ENCODE results near the gene FAH. TPM values are rescaled to one million over a fixed set of nuclear protein-coding genes. Genes with fewer than 3 reads are reported as not detected.

The FAH gene
- total RNA-seq, 1 donor from 2014 or later: 81.4 TPM

GRCh38 chr15:80194914-80195313 is 42.1 kb downstream of the FAH start:
- intact Hi-C loops (cut with micrococcal nuclease): no loop called here
- H3K4me3 Mint-ChIP-seq: no peak overlapping the region
- no peaks in the 10 kb centered on the region for H3K4me1 Mint-ChIP-seq (ENCODE audit: low read depth)
- no peak overlapping the region for H3K27ac Mint-ChIP-seq
- no peak for DNase-seq (ENCODE audit: low spot score)
- H3K27me3 Mint-ChIP-seq (ENCODE audit: insufficient read depth): peaks cover 3% of the 10 kb centered on the region
- no peaks in the 10 kb centered on the region for H3K9me3 Mint-ChIP-seq
- H3K36me3 Mint-ChIP-seq (ENCODE audit: low read depth): no peaks in the 10 kb centered on the region

- Mint-ChIP-seq H3K27ac (no peak overlapping the region), H3K4me3 (no peak overlapping the region), H3K9me3 (no peaks in the 10 kb centered on the region), H3K36me3 (ENCODE audit: low read depth) (no peaks in the 10 kb centered on the region), H3K27me3 (ENCODE audit: insufficient read depth) (peaks cover 5% of the 10 kb centered on the region), H3K4me1 (ENCODE audit: low read depth) (no peaks in the 10 kb centered on the region)
- intact Hi-C loops (cut with micrococcal nuclease): no loop called here
- DNase-seq (ENCODE audit: low spot score): no peak
These were observed 46.6 kb downstream of the FAH start for GRCh38 chr15:80199366-80199765.

GRCh38 chr15:80199869-80200268 is 47.1 kb downstream of the FAH start:
- no peak overlapping the region for H3K4me3 Mint-ChIP-seq
- intact Hi-C loops (cut with micrococcal nuclease): no loop called here
- H3K27ac Mint-ChIP-seq: no peak overlapping the region
- no peaks in the 10 kb centered on the region for H3K4me1 Mint-ChIP-seq (ENCODE audit: low read depth)
- no peaks in the 10 kb centered on the region for H3K9me3 Mint-ChIP-seq
- no peaks in the 10 kb centered on the region for H3K36me3 Mint-ChIP-seq (ENCODE audit: low read depth)
- peaks cover 5% of the 10 kb centered on the region for H3K27me3 Mint-ChIP-seq (ENCODE audit: insufficient read depth)
- DNase-seq (ENCODE audit: low spot score): no peak

- Mint-ChIP-seq H3K36me3 (ENCODE audit: low read depth) (no peaks in the 10 kb centered on the region), H3K4me3 (no peak overlapping the region), H3K4me1 (ENCODE audit: low read depth) (no peaks in the 10 kb centered on the region), H3K9me3 (no peaks in the 10 kb centered on the region), H3K27me3 (ENCODE audit: insufficient read depth) (peaks cover 10% of the 10 kb centered on the region), H3K27ac (no peak overlapping the region)
- DNase-seq (ENCODE audit: low spot score): no peak
- intact Hi-C loops (cut with micrococcal nuclease): no loop called here
These were observed 48.6 kb downstream of the FAH start for GRCh38 chr15:80201256-80202015.

GRCh38 chr15:80202016-80202315 is 49.2 kb downstream of the FAH start:
- H3K27me3 Mint-ChIP-seq (ENCODE audit: insufficient read depth): peaks cover 14% of the 10 kb centered on the region
- H3K9me3 Mint-ChIP-seq: no peaks in the 10 kb centered on the region
- H3K36me3 Mint-ChIP-seq (ENCODE audit: low read depth): no peaks in the 10 kb centered on the region
- no peak overlapping the region for H3K4me3 Mint-ChIP-seq
- H3K27ac Mint-ChIP-seq: no peak overlapping the region
- no peaks in the 10 kb centered on the region for H3K4me1 Mint-ChIP-seq (ENCODE audit: low read depth)
- DNase-seq (ENCODE audit: low spot score): no peak
- intact Hi-C loops (cut with micrococcal nuclease): no loop called here

- no peaks in the 10 kb centered on the region for H3K9me3 Mint-ChIP-seq
- intact Hi-C loops (cut with micrococcal nuclease): no loop called here
- peaks cover 17% of the 10 kb centered on the region for H3K27me3 Mint-ChIP-seq (ENCODE audit: insufficient read depth)
- H3K36me3 Mint-ChIP-seq (ENCODE audit: low read depth): no peaks in the 10 kb centered on the region
- no peak overlapping the region for H3K27ac Mint-ChIP-seq
- H3K4me1 Mint-ChIP-seq (ENCODE audit: low read depth): no peaks in the 10 kb centered on the region
- no peak for DNase-seq (ENCODE audit: low spot score)
- H3K4me3 Mint-ChIP-seq: no peak overlapping the region
These were observed 50.0 kb downstream of the FAH start for GRCh38 chr15:80202641-80203360.

- intact Hi-C loops (cut with micrococcal nuclease): no loop called here
- Mint-ChIP-seq H3K9me3 (no peaks in the 10 kb centered on the region), H3K27me3 (ENCODE audit: insufficient read depth) (peaks cover 17% of the 10 kb centered on the region), H3K4me3 (no peak overlapping the region), H3K4me1 (ENCODE audit: low read depth) (no peaks in the 10 kb centered on the region), H3K27ac (no peak overlapping the region), H3K36me3 (ENCODE audit: low read depth) (no peaks in the 10 kb centered on the region)
- no peak for DNase-seq (ENCODE audit: low spot score)
These were observed 50.6 kb downstream of the FAH start for GRCh38 chr15:80203361-80203885.

GRCh38 chr15:80204231-80204630 is 51.4 kb downstream of the FAH start:
- no peaks in the 10 kb centered on the region for H3K9me3 Mint-ChIP-seq
- no peaks in the 10 kb centered on the region for H3K36me3 Mint-ChIP-seq (ENCODE audit: low read depth)
- no peak for DNase-seq (ENCODE audit: low spot score)
- no peaks in the 10 kb centered on the region for H3K4me1 Mint-ChIP-seq (ENCODE audit: low read depth)
- H3K27me3 Mint-ChIP-seq (ENCODE audit: insufficient read depth): peaks cover 20% of the 10 kb centered on the region
- no peak overlapping the region for H3K27ac Mint-ChIP-seq
- H3K4me3 Mint-ChIP-seq: no peak overlapping the region
- intact Hi-C loops (cut with micrococcal nuclease): no loop called here

- Mint-ChIP-seq H3K4me3 (no peak overlapping the region), H3K36me3 (ENCODE audit: low read depth) (no peaks in the 10 kb centered on the region), H3K9me3 (no peaks in the 10 kb centered on the region), H3K27ac (no peak overlapping the region), H3K4me1 (ENCODE audit: low read depth) (no peaks in the 10 kb centered on the region), H3K27me3 (ENCODE audit: insufficient read depth) (peaks cover 25% of the 10 kb centered on the region)
- intact Hi-C loops (cut with micrococcal nuclease): no loop called here
- no peak for DNase-seq (ENCODE audit: low spot score)
These were observed 55.1 kb downstream of the FAH start for GRCh38 chr15:80207887-80208286.

- DNase-seq (ENCODE audit: low spot score): no peak
- H3K4me1 Mint-ChIP-seq (ENCODE audit: low read depth): no peaks in the 10 kb centered on the region
- H3K27me3 Mint-ChIP-seq (ENCODE audit: insufficient read depth): peaks cover 32% of the 10 kb centered on the region
- no peaks in the 10 kb centered on the region for H3K9me3 Mint-ChIP-seq
- H3K36me3 Mint-ChIP-seq (ENCODE audit: low read depth): no peaks in the 10 kb centered on the region
- H3K27ac Mint-ChIP-seq: no peak overlapping the region
- H3K4me3 Mint-ChIP-seq: no peak overlapping the region
- intact Hi-C loops (cut with micrococcal nuclease): no loop called here
These were observed 56.2 kb downstream of the FAH start for GRCh38 chr15:80208758-80209734.

- Mint-ChIP-seq H3K4me1 (ENCODE audit: low read depth) (no peaks in the 10 kb centered on the region), H3K4me3 (no peak overlapping the region), H3K36me3 (ENCODE audit: low read depth) (no peaks in the 10 kb centered on the region), H3K27ac (no peak overlapping the region), H3K9me3 (no peaks in the 10 kb centered on the region), H3K27me3 (ENCODE audit: insufficient read depth) (peaks cover 23% of the 10 kb centered on the region)
- intact Hi-C loops (cut with micrococcal nuclease): no loop called here
- no peak for DNase-seq (ENCODE audit: low spot score)
These were observed 58.1 kb downstream of the FAH start for GRCh38 chr15:80210611-80211573.

GRCh38 chr15:80211976-80212375 is 59.2 kb downstream of the FAH start:
- no peak for DNase-seq (ENCODE audit: low spot score)
- Mint-ChIP-seq H3K27ac (no peak overlapping the region), H3K36me3 (ENCODE audit: low read depth) (no peaks in the 10 kb centered on the region), H3K4me1 (ENCODE audit: low read depth) (no peaks in the 10 kb centered on the region), H3K9me3 (no peaks in the 10 kb centered on the region), H3K27me3 (ENCODE audit: insufficient read depth) (peaks cover 21% of the 10 kb centered on the region), H3K4me3 (no peak overlapping the region)
- intact Hi-C loops (cut with micrococcal nuclease): no loop called here
